ENCODE results near the gene IFRD2. TPM values are rescaled to one million over a fixed set of nuclear protein-coding genes. Genes with fewer than 3 reads are reported as not detected.

The IFRD2 gene
- total RNA-seq, 1 experiment from 2014 or later: 89.5 TPM

GRCh38 chr3:50318615-50319014, 26.4 kb upstream of the IFRD2 start:
- Mint-ChIP-seq H3K9me3 (ENCODE audit: unreplicated experiment) (no peaks in the 10 kb centered on the region), H3K27ac (ENCODE audit: unreplicated experiment) (no peak overlapping the region), H3K4me3 (ENCODE audit: unreplicated experiment) (no peak overlapping the region), H3K27me3 (ENCODE audit: insufficient read depth, unreplicated experiment) (no peaks in the 10 kb centered on the region), H3K4me1 (ENCODE audit: low read depth, unreplicated experiment) (peaks cover 17% of the 10 kb centered on the region), H3K36me3 (ENCODE audit: insufficient read depth, unreplicated experiment) (peaks cover 46% of the 10 kb centered on the region)
- POLR2A ChIA-PET: no interaction called here
- no TSS peak for BruUV-seq (replicated peaks)
- DNase-seq: no peak
- no peak for TF ChIP-seq CTCF (IDR thresholded peaks at IDR 0.05; ENCODE audit: insufficient read depth in 1 of 2, low read depth in 1 of 2, low read length in 1 of 2, severe bottlenecking in 1 of 2, unreplicated experiment in 1 of 2)
- H3K9me3 ChIP-seq: no peaks in the 10 kb centered on the region
- H3K4me1 ChIP-seq: peaks cover 25% of the 10 kb centered on the region
- CTCF ChIA-PET: no interaction called here
- intact Hi-C loops (cut with micrococcal nuclease; ENCODE audit: unreplicated experiment): no loop called here
- H3K4me3 ChIP-seq (ENCODE audit: low read depth, low read length): no peak overlapping the region
- H3K27me3 ChIP-seq (replicated peaks; ENCODE audit: control insufficient read depth, insufficient read depth, low read length): no peaks in the 10 kb centered on the region
- H3K36me3 ChIP-seq (ENCODE audit: control insufficient read depth, insufficient read depth, low read length): peaks cover 4% of the 10 kb centered on the region

- Mint-ChIP-seq H3K36me3 (ENCODE audit: insufficient read depth, unreplicated experiment) (peaks cover 47% of the 10 kb centered on the region), H3K27me3 (ENCODE audit: insufficient read depth, unreplicated experiment) (no peaks in the 10 kb centered on the region), H3K4me1 (ENCODE audit: low read depth, unreplicated experiment) (peaks cover 17% of the 10 kb centered on the region), H3K27ac (ENCODE audit: unreplicated experiment) (no peak overlapping the region), H3K4me3 (ENCODE audit: unreplicated experiment) (no peak overlapping the region), H3K9me3 (ENCODE audit: unreplicated experiment) (no peaks in the 10 kb centered on the region)
- intact Hi-C loops (cut with micrococcal nuclease; ENCODE audit: unreplicated experiment): no loop called here
- Histone ChIP-seq H3K4me3 (ENCODE audit: low read depth, low read length) (no peak overlapping the region), H3K36me3 (ENCODE audit: control insufficient read depth, insufficient read depth, low read length) (peaks cover 4% of the 10 kb centered on the region), H3K4me1 (peaks cover 25% of the 10 kb centered on the region), H3K9me3 (no peaks in the 10 kb centered on the region), H3K27me3 (replicated peaks; ENCODE audit: control insufficient read depth, insufficient read depth, low read length) (no peaks in the 10 kb centered on the region)
- no peak for DNase-seq
- no TSS peak for BruUV-seq (replicated peaks)
- no peak for TF ChIP-seq CTCF (IDR thresholded peaks at IDR 0.05; ENCODE audit: insufficient read depth in 1 of 2, low read depth in 1 of 2, low read length in 1 of 2, severe bottlenecking in 1 of 2, unreplicated experiment in 1 of 2)
- ChIA-PET CTCF (no interaction called here), POLR2A (no interaction called here)
Measured at GRCh38 chr3:50318163-50318562, 25.9 kb upstream of the IFRD2 start.

- no peak for TF ChIP-seq CTCF (IDR thresholded peaks at IDR 0.05; ENCODE audit: insufficient read depth in 1 of 2, low read depth in 1 of 2, low read length in 1 of 2, severe bottlenecking in 1 of 2, unreplicated experiment in 1 of 2)
- H3K27me3 ChIP-seq (replicated peaks; ENCODE audit: control insufficient read depth, insufficient read depth, low read length): no peaks in the 10 kb centered on the region
- peaks cover 4% of the 10 kb centered on the region for H3K36me3 ChIP-seq (ENCODE audit: control insufficient read depth, insufficient read depth, low read length)
- ChIA-PET CTCF (no interaction called here), POLR2A (interaction anchor here (1.0 kb wide), 1 partner anchor 20 kb away, joined by 4 read pairs; no protein-coding TSS in a partner anchor)
- Mint-ChIP-seq H3K36me3 (ENCODE audit: insufficient read depth, unreplicated experiment) (peaks cover 47% of the 10 kb centered on the region), H3K27me3 (ENCODE audit: insufficient read depth, unreplicated experiment) (no peaks in the 10 kb centered on the region), H3K4me3 (ENCODE audit: unreplicated experiment) (no peak overlapping the region), H3K9me3 (ENCODE audit: unreplicated experiment) (no peaks in the 10 kb centered on the region), H3K4me1 (ENCODE audit: low read depth, unreplicated experiment) (peaks cover 17% of the 10 kb centered on the region), H3K27ac (ENCODE audit: unreplicated experiment) (peak overlapping the region; percentile 82)
- intact Hi-C loops (cut with micrococcal nuclease; ENCODE audit: unreplicated experiment): no loop called here
- H3K4me1 ChIP-seq: peaks cover 23% of the 10 kb centered on the region
- no peak overlapping the region for H3K4me3 ChIP-seq (ENCODE audit: low read depth, low read length)
- DNase-seq: no peak
- H3K9me3 ChIP-seq: no peaks in the 10 kb centered on the region
- no TSS peak for BruUV-seq (replicated peaks)
Measured at GRCh38 chr3:50317300-50317699, 25.1 kb upstream of the IFRD2 start.

Measured in Caco-2 (cell line).